ENCODE data around the gene KSR1.

KSR1 gene

DNA sequence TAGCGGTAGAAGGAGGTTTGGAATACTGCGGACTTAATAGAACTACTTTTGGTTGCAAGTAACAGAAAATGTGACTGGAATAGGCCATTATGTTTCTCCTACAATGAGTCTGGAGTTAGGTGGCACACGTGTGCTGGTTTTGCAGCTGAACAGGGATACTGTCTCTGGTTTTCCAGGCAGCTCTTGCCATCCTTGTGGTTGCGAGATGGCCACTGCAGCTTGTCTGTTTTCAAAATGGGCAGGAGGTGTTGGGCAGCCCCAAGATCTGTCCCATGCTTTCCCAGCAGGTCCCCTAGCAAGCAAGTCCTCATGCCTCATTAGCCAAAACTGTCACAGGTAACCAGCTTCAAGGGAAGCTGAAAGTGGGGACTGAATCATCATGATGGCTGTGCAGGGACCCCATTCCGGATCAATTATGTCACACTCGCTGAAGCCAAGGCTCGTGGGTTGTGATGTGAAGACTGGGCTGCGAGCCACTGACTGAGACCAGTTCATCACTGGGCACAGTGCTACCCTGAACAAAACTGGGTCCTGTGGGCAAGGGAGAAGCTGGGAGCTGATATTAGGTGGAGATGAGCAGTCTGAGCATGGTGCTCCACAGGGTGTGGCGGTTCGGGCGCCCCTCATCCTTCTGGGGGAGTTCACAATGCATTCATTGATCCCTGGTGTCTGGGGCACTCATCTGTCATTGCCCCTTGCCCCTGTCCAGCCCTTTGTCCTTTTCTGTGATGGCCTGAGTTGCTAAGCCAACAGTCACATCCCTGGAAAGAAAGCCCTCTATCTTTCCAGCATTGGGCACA is 82.1 kb downstream of the KSR1 start:
- TF ChIP-seq, protein P1, sequence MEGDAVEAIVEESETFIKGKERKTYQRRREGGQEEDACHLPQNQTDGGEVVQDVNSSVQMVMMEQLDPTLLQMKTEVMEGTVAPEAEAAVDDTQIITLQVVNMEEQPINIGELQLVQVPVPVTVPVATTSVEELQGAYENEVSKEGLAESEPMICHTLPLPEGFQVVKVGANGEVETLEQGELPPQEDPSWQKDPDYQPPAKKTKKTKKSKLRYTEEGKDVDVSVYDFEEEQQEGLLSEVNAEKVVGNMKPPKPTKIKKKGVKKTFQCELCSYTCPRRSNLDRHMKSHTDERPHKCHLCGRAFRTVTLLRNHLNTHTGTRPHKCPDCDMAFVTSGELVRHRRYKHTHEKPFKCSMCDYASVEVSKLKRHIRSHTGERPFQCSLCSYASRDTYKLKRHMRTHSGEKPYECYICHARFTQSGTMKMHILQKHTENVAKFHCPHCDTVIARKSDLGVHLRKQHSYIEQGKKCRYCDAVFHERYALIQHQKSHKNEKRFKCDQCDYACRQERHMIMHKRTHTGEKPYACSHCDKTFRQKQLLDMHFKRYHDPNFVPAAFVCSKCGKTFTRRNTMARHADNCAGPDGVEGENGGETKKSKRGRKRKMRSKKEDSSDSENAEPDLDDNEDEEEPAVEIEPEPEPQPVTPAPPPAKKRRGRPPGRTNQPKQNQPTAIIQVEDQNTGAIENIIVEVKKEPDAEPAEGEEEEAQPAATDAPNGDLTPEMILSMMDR (IDR thresholded peaks at IDR 0.05; ENCODE audit: control insufficient read depth, extremely low read depth, insufficient read depth): no peak
- H3K4me3 ChIP-seq (ENCODE audit: low read depth, low read length): no peak overlapping the region
- no peak for DNase-seq (ENCODE audit: low read depth)

DNA sequence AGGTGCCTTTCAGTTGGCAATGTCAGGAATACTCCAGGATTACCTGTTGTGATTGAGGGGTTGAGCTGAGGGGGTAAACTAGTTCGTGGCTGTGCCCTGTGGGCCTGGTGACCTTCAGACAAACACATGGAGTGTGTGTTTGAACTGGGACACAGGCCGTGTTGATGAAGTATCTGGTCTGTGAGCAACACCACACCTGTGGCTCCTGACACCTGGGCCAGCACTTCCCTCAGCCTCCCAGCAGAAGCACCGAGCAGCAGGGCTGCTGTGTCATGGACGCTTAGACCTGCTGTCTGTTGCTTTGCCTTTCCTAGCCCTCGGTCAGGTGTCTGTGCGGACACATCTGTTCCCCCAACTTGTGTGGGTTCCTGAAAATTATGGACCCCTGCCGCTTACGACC is 82.9 kb downstream of the KSR1 start:
- TF ChIP-seq, protein P1 (IDR thresholded peaks at IDR 0.05; ENCODE audit: control insufficient read depth, extremely low read depth, insufficient read depth): no peak
- H3K4me3 ChIP-seq (ENCODE audit: low read depth, low read length): no peak overlapping the region
- DNase-seq (ENCODE audit: low read depth): no peak

DNA sequence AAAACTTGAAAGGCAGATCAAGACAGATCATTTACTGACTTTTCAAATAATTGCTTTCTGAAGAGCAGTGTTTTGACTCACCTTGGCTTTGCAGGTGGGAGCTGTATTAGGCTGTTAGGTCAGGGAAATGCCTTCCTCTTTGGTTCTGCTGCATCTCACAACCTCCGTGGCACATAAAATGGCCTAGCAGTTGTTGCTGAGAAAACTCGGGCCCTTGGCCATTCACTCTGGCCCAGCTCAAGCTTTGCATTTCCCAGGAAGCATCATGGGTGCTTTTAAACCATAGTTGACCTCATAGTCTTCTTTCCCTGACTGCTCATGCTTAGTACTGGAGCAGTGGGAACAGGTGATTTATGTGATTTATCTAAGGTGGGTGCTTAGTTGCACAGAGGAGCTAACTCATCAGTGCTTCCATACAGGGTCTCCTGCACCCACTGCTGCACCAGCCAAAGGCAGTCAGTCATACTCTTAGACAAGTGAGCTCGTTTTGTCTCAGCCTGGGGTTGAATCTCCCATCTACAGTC is 83.6 kb downstream of the KSR1 start:
- DNase-seq (ENCODE audit: low read depth): no peak
- no peak overlapping the region for H3K4me3 ChIP-seq (ENCODE audit: low read depth, low read length)
- TF ChIP-seq, protein P1 (IDR thresholded peaks at IDR 0.05; ENCODE audit: control insufficient read depth, extremely low read depth, insufficient read depth): no peak

DNA sequence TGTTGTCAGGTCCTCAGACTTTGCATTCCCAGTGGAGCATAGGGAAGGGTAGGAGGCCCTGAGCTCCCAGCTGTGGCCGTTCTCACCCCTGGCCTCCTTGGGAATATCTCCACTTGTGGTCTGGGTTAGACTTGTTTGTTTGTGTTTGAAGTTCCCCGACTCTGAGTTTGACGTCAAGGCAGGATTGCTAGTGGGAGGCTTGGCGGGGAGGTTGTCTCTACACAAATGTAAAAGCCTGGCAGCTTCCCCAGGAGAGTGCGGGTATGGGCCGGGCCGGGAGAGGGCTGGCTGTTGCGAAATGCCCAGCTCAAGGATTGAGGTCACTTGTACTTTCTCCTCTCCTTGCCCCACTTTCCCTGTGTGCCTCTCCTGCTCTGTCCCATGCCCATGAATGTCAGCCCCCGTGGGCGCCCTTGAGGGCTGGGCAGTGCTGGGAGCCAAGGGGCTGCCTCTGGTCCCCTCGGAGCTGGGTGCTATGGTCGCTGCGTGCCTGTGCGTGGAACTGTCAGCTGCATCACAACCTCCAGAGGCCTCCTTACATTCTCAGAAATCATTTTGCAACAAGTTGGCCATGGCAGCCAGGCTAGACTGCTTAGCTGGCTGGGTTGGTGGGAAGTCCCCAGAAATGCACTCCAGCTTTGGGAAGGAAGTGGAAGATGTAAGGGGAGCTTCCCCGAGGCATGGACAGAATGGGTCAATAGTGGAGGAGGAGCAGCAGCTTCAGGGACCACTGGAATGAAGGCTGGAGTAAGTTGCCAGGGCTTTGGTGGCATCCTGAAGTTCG is 84.3 kb downstream of the KSR1 start:
- TF ChIP-seq, protein P1 (IDR thresholded peaks at IDR 0.05; ENCODE audit: control insufficient read depth, extremely low read depth, insufficient read depth): no peak
- no peak for DNase-seq (ENCODE audit: low read depth)
- H3K4me3 ChIP-seq (ENCODE audit: low read depth, low read length): no peak overlapping the region

DNA sequence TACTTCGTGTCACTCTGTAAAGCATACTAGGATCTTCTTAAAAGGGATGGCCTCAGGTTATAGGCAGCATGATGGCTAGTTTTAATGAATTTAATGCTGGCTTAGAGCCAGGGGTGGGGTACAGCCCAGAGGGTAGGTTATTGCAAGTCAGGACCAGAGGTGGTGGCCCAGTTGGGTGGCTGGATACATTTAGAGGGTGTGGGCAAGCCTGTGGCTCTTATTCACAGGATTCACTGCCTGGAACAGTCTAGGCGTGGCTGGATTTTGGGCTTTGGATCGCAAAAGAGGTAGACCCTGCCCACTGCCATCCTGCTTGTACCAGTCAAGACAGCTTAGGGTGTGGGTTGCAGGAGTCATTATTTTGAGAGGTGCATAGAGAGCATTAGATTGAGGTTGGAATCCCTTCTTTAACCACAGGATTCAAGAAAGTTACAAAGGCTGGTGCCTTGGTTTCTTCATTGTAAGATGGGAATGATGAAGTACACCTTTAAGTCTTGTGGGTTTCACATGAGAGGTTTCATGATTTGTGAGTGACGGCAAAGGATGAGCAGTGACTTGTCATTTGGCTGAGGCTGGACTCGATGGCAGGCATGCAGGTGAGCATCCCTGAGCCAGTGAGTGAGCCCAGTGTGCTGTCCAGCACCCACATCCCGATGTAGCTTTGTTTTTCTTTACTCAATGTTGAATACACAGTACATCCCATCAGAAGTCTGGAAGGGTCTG is 85.2 kb downstream of the KSR1 start:
- no peak overlapping the region for H3K4me3 ChIP-seq (ENCODE audit: low read depth, low read length)
- DNase-seq (ENCODE audit: low read depth): no peak

DNA sequence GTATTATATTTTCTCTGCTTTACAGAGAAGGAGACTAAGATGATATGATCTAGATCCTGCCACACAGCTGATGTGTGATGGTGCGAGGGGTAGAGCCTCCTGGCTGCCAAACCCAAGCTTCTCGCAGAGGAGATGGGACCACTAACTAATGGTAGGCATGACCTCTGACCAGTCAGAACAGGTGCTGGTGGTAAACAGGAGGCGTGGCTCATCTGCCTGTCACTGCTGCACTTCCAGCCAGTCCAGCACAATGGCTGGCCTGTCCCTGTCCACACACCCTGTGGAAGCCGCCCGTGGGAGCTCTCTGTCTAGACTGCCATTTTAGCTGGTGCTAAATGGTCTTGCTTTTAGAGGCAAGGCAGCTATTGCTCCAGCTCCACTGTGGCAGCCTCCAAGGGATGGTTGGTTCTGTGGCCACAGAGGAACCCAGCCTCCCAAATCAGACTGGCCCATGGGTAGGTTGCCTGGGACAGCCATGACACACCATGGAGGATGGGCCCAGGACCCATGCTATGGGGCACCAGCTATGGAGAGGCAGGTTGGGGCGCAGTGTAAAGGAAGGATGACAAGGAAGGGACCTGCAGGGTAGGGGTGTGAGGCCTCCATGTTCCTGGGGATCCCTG is 86.7 kb downstream of the KSR1 start:
- H3K4me3 ChIP-seq (ENCODE audit: low read depth, low read length): no peak overlapping the region
- TF ChIP-seq, protein P1 (IDR thresholded peaks at IDR 0.05; ENCODE audit: control insufficient read depth, extremely low read depth, insufficient read depth): no peak
- DNase-seq (ENCODE audit: low read depth): no peak

More for the DNA sequence above, 85.2 kb downstream of the KSR1 start:
- TF ChIP-seq, protein P1 (IDR thresholded peaks at IDR 0.05; ENCODE audit: control insufficient read depth, extremely low read depth, insufficient read depth): no peak
